HG02943 (cell line): ENCODE measurements around the gene IFT81.
"Not testable (repeated sequence)": the region's sequence is repeated elsewhere in the genome, so short reads cannot be mapped to it uniquely, and the experiment has no call there.

Experiments used
- ATAC-seq: cut with Tn5 transposase; IDR thresholded peaks from one replicate; pipeline ENCODE4 v1.9.1; 2021; ENCODE audit warnings: mild to moderate bottlenecking, low read depth, moderate library complexity; ENCODE audit not compliant: unreplicated experiment

The IFT81 gene

GRCh38 chr12:110235383-110235782 lies 111.2 kb downstream of the IFT81 start:
- no peak for ATAC-seq

- ATAC-seq = no peak
These were observed 119.1 kb downstream of the IFT81 start for GRCh38 chr12:110243227-110243626.

- ATAC-seq = no peak
These were observed 120.2 kb downstream of the IFT81 start for GRCh38 chr12:110244372-110244771.

- ATAC-seq = no peak
These were observed 120.7 kb downstream of the IFT81 start for GRCh38 chr12:110244829-110245228.

- ATAC-seq = no peak
These were observed 121.2 kb downstream of the IFT81 start for GRCh38 chr12:110245369-110245772.

- ATAC-seq = no peak
These were observed 122.6 kb downstream of the IFT81 start for GRCh38 chr12:110246636-110247339.

- no peak for ATAC-seq
These were observed 123.4 kb downstream of the IFT81 start for GRCh38 chr12:110247340-110248095.

GRCh38 chr12:110248096-110248447 lies 123.9 kb downstream of the IFT81 start:
- ATAC-seq = no peak

GRCh38 chr12:110249105-110249504 lies 124.9 kb downstream of the IFT81 start:
- ATAC-seq = no peak

- ATAC-seq = no peak
These were observed 125.6 kb downstream of the IFT81 start for GRCh38 chr12:110249716-110250225.

- ATAC-seq = no peak
These were observed 127.2 kb downstream of the IFT81 start for GRCh38 chr12:110251381-110251780.

GRCh38 chr12:110252716-110253115 lies 128.6 kb downstream of the IFT81 start:
- ATAC-seq = no peak

GRCh38 chr12:110253176-110253575 lies 129.0 kb downstream of the IFT81 start:
- ATAC-seq = no peak

GRCh38 chr12:110254971-110255540 lies 130.9 kb downstream of the IFT81 start:
- ATAC-seq = no peak

- ATAC-seq = not testable (repeated sequence)
These were observed 131.8 kb downstream of the IFT81 start for GRCh38 chr12:110255890-110256456.

GRCh38 chr12:110256780-110257431 lies 132.7 kb downstream of the IFT81 start:
- no peak for ATAC-seq

- ATAC-seq = no peak
These were observed 134.3 kb downstream of the IFT81 start for GRCh38 chr12:110258466-110258865.

- ATAC-seq = no peak
These were observed 138.6 kb downstream of the IFT81 start for GRCh38 chr12:110262442-110263388.

- ATAC-seq = no peak
These were observed 142.3 kb downstream of the IFT81 start for GRCh38 chr12:110266381-110266960.
